ENCODE data around the gene NEUROD2. TPM values are rescaled to one million over a fixed set of nuclear protein-coding genes. Genes with fewer than 3 reads are reported as not detected.

Gene NEUROD2
- total and polyA plus RNA-seq, 2 of the 8 experiments (the other 6 are each of a cell fraction or from before 2014, with no cell fraction given) = not detected

DNA sequence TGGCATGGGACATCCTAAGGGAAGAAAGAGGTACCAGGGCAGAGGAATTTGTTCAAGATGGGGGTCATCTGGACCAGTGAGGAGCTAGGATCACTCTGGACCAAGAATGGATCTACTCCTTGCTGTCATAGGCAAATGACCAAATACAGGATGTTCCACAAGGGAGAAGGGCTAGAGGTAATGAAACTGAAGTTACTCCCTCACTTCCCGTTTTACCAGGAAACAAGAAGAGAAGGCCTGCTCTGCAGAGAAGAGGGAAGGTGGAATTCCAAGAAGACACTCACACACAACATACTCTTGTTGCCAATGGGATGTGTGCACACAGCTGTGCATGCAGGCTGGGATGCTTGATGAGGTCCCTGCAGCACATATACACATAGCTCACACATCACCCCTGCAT is 38.6 kb downstream of the NEUROD2 start (continued):
- TF ChIP-seq CHD7 (IDR thresholded peaks at IDR 0.05; ENCODE audit: insufficient replicate concordance, low read length) (no peak), HDAC6 (IDR thresholded peaks at IDR 0.05; ENCODE audit: low read depth, low read length) (no peak), POLR2A (IDR thresholded peaks at IDR 0.05; ENCODE audit: control extremely low read depth in 1 of 2, low read depth in 2 of 2, low read length in 2 of 2) (no peak), NRF1 (IDR thresholded peaks at IDR 0.05; ENCODE audit: low read depth, low read length) (no peak), BCL11A (IDR thresholded peaks at IDR 0.05; ENCODE audit: low read depth in 2 of 2, low read length in 2 of 2) (no peak), CTCF (IDR thresholded peaks at IDR 0.05; ENCODE audit: control extremely low read depth in 1 of 3, insufficient read depth in 1 of 3, low read depth in 1 of 3, low read length in 3 of 3) (no peak), TAF7 (optimal IDR thresholded peaks at IDR 0.05; ENCODE audit: borderline replicate concordance, low read depth, low read length) (no peak), SP1 (IDR thresholded peaks at IDR 0.05; ENCODE audit: low read depth, low read length) (no peak), NANOG (IDR thresholded peaks at IDR 0.05; ENCODE audit: insufficient read depth, low read depth, low read length, poor library complexity, severe bottlenecking) (no peak), CBX8 (IDR thresholded peaks at IDR 0.05; ENCODE audit: borderline replicate concordance, low read depth, low read length) (no peak)
